Measurements from ENCODE around the gene DPYSL4.

Gene DPYSL4

GRCh38 chr10:132195366-132196075 is 8.8 kb downstream of the DPYSL4 start:
- DNase-seq (ENCODE audit: low read depth, low spot score) = no peak

- DNase-seq (ENCODE audit: low read depth, low spot score) = no peak
Observed at GRCh38 chr10:132196178-132197113, 9.7 kb downstream of the DPYSL4 start.

- no peak for DNase-seq (ENCODE audit: low read depth, low spot score)
Observed at GRCh38 chr10:132197271-132198067, 10.7 kb downstream of the DPYSL4 start.

GRCh38 chr10:132198068-132198370 is 11.3 kb downstream of the DPYSL4 start:
- no peak for DNase-seq (ENCODE audit: low read depth, low spot score)

- DNase-seq (ENCODE audit: low read depth, low spot score) = no peak
Observed at GRCh38 chr10:132198381-132199181, 11.8 kb downstream of the DPYSL4 start.

- DNase-seq (ENCODE audit: low read depth, low spot score) = no peak
Observed at GRCh38 chr10:132199268-132199853, 12.6 kb downstream of the DPYSL4 start.

- DNase-seq (ENCODE audit: low read depth, low spot score) = no peak
Observed at GRCh38 chr10:132199854-132200311, 13.1 kb downstream of the DPYSL4 start.

GRCh38 chr10:132200344-132201110 is 13.8 kb downstream of the DPYSL4 start:
- DNase-seq (ENCODE audit: low read depth, low spot score) = no peak

GRCh38 chr10:132201111-132201969 is 14.6 kb downstream of the DPYSL4 start:
- DNase-seq (ENCODE audit: low read depth, low spot score) = no peak

- DNase-seq (ENCODE audit: low read depth, low spot score) = no peak
Observed at GRCh38 chr10:132202070-132202970, 15.6 kb downstream of the DPYSL4 start.

GRCh38 chr10:132203256-132204077 is 16.7 kb downstream of the DPYSL4 start:
- no peak for DNase-seq (ENCODE audit: low read depth, low spot score)

GRCh38 chr10:132204078-132204780 is 17.5 kb downstream of the DPYSL4 start:
- DNase-seq (ENCODE audit: low read depth, low spot score) = no peak

GRCh38 chr10:132204781-132205473 is 18.2 kb downstream of the DPYSL4 start:
- DNase-seq (ENCODE audit: low read depth, low spot score) = peak; percentile 52

GRCh38 chr10:132205650-132206376 is 19.1 kb downstream of the DPYSL4 start:
- DNase-seq (ENCODE audit: low read depth, low spot score) = no peak

GRCh38 chr10:132206377-132206745 is 19.6 kb downstream of the DPYSL4 start:
- no peak for DNase-seq (ENCODE audit: low read depth, low spot score)

All from ELF-1 (cell line).